Lung microvascular endothelial cell (primary cell): ENCODE results near the gene EYS. TPM values are rescaled to one million over a fixed set of nuclear protein-coding genes. Genes with fewer than 3 reads are reported as not detected.
"Not testable (repeated sequence)": the region's sequence is repeated elsewhere in the genome, so short reads cannot be mapped to it uniquely, and the experiment has no call there.

Source experiments
- DNase-seq, 2 donors: peaks; one replicate each; pipeline versions ENCODE4 v3.0.0 to v3.0.0-alpha.2; 2010; ENCODE audit warnings: low read depth in 2 of 2
- total RNA-seq: library from RNA; depleted of rRNA; stranded (reverse); fragments of >200 nt; gene quantifications from 2 replicates; pipeline ENCODE4 v1.2.1, GENCODE V29; 2014

EYS gene
- total RNA-seq, 1 donor from 2014 or later, result not detected

- DNase-seq, result no peak
These were observed 608.7 kb downstream of the EYS start for GRCh38 chr6:65098349-65098748.

- no peak for DNase-seq
These were observed 615.5 kb downstream of the EYS start for GRCh38 chr6:65091561-65091960.

GRCh38 chr6:65088575-65088974 lies 618.5 kb downstream of the EYS start:
- no peak for DNase-seq

GRCh38 chr6:65081756-65082155 lies 625.3 kb downstream of the EYS start:
- DNase-seq, result no peak

- DNase-seq, result no peak
These were observed 631.3 kb downstream of the EYS start for GRCh38 chr6:65075705-65076230.

- no peak for DNase-seq
These were observed 634.5 kb downstream of the EYS start for GRCh38 chr6:65072500-65072899.

GRCh38 chr6:65071480-65071879 lies 635.5 kb downstream of the EYS start:
- DNase-seq, result no peak

- DNase-seq, result no peak
These were observed 642.2 kb downstream of the EYS start for GRCh38 chr6:65064844-65065243.

GRCh38 chr6:65059568-65059967 lies 647.5 kb downstream of the EYS start:
- DNase-seq, result no peak

- DNase-seq, result no peak
These were observed 651.5 kb downstream of the EYS start for GRCh38 chr6:65055545-65055944.

- DNase-seq, result no peak
These were observed 654.4 kb downstream of the EYS start for GRCh38 chr6:65052626-65053025.

- no peak for DNase-seq
These were observed 661.2 kb downstream of the EYS start for GRCh38 chr6:65045801-65046200.

GRCh38 chr6:65014006-65014405 lies 693.0 kb downstream of the EYS start:
- no peak for DNase-seq

- no peak for DNase-seq
These were observed 700.2 kb downstream of the EYS start for GRCh38 chr6:65006788-65007187.

GRCh38 chr6:65004283-65004682 lies 702.7 kb downstream of the EYS start:
- no peak for DNase-seq

GRCh38 chr6:65002882-65003281 lies 704.1 kb downstream of the EYS start:
- DNase-seq, result not testable (repeated sequence)

GRCh38 chr6:65000815-65001214 lies 706.2 kb downstream of the EYS start:
- no peak for DNase-seq

GRCh38 chr6:64998204-64998603 lies 708.8 kb downstream of the EYS start:
- DNase-seq, result no peak

- DNase-seq, result no peak
These were observed 710.7 kb downstream of the EYS start for GRCh38 chr6:64996301-64996700.

- no peak for DNase-seq
These were observed 716.2 kb downstream of the EYS start for GRCh38 chr6:64990652-64991304.

- no peak for DNase-seq
These were observed 718.9 kb downstream of the EYS start for GRCh38 chr6:64988148-64988547.

GRCh38 chr6:64987066-64987465 lies 720.0 kb downstream of the EYS start:
- no peak for DNase-seq

- DNase-seq, result no peak
These were observed 721.3 kb downstream of the EYS start for GRCh38 chr6:64985726-64986125.

GRCh38 chr6:64984948-64985347 lies 722.1 kb downstream of the EYS start:
- no peak for DNase-seq
